Activated naive CD4-positive, alpha-beta T cell treated with anti-CD3 and anti-CD28 coated beads, Interleukin-2, amount 50 U/mL, for 24 hours (primary cell): ENCODE results near the gene WDR4.
"Not testable (repeated sequence)": the region's sequence is repeated elsewhere in the genome, so short reads cannot be mapped to it uniquely, and the experiment has no call there.

Experiments
- H3K27ac Mint-ChIP-seq: one replicate; pipeline ENCODE4 v1.8.0; 2021; ENCODE audit warnings: mild to moderate bottlenecking, mixed read lengths
- H3K27me3 Mint-ChIP-seq: one replicate; pipeline ENCODE4 v1.8.0; 2021; ENCODE audit warnings: mixed read lengths
- H3K36me3 Mint-ChIP-seq: one replicate; pipeline ENCODE4 v1.8.0; 2021; ENCODE audit warnings: mixed read lengths
- H3K4me1 Mint-ChIP-seq: one replicate; pipeline ENCODE4 v1.8.0; 2021; ENCODE audit warnings: mixed read lengths
- H3K4me3 Mint-ChIP-seq: one replicate; pipeline ENCODE4 v1.8.0; 2021; ENCODE audit warnings: mild to moderate bottlenecking, mixed read lengths
- H3K9me3 Mint-ChIP-seq: one replicate; pipeline ENCODE4 v1.8.0; 2021; ENCODE audit warnings: mixed read lengths

Gene WDR4, protein sequence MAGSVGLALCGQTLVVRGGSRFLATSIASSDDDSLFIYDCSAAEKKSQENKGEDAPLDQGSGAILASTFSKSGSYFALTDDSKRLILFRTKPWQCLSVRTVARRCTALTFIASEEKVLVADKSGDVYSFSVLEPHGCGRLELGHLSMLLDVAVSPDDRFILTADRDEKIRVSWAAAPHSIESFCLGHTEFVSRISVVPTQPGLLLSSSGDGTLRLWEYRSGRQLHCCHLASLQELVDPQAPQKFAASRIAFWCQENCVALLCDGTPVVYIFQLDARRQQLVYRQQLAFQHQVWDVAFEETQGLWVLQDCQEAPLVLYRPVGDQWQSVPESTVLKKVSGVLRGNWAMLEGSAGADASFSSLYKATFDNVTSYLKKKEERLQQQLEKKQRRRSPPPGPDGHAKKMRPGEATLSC

DNA sequence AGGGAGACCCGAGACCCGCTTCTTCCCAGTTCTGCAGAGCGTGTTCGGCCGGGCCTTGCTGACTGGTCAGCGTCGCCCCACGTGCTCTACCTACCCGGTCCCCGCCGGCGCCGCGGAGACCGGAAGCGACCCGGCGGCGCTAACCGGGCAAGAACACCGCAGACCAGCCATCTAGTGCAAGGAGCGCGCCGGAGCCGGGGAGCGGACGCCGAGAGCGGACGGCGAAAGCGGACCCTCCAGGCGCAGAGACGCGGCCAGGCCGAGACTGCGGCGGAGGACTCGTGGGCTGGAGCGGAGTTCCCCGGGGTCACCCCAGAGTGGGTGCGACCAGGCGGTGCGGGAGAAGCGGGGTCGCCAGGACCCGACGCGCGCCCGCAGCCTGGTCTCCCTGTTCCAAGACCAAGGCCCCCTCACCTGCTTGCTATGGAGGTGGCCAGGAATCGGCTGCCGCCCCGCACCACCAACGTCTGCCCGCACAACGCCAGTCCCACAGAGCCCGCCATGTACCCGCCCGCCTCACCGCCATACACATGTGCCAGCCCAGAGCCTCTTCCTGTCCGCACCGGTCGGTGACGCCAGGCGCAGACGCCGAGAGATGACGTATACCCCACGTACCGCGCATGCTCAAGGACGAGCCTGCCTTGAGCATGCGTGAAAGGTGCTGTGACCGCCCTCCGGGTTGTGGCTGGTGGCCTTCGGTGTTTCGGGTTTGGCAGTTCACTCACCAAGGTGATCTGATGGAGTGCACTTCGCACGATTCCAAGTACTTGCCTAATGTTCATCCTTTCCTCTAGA lies at the start of gene WDR4:
WDR4 (minus strand) TSS at position 547 of the 795 bp plus-strand sequence; CDS start at position 503, 44 bp downstream.
- Mint-ChIP-seq H3K36me3 (peaks cover 11% of the 10 kb centered on the region), H3K4me3 (peak within 1 kb of the TSS; percentile 98), H3K9me3 (no peaks in the 10 kb centered on the region), H3K27me3 (no peaks in the 10 kb centered on the region), H3K27ac (peak within 1 kb of the TSS; percentile 99), H3K4me1 (peaks cover 28% of the 10 kb centered on the region)

DNA sequence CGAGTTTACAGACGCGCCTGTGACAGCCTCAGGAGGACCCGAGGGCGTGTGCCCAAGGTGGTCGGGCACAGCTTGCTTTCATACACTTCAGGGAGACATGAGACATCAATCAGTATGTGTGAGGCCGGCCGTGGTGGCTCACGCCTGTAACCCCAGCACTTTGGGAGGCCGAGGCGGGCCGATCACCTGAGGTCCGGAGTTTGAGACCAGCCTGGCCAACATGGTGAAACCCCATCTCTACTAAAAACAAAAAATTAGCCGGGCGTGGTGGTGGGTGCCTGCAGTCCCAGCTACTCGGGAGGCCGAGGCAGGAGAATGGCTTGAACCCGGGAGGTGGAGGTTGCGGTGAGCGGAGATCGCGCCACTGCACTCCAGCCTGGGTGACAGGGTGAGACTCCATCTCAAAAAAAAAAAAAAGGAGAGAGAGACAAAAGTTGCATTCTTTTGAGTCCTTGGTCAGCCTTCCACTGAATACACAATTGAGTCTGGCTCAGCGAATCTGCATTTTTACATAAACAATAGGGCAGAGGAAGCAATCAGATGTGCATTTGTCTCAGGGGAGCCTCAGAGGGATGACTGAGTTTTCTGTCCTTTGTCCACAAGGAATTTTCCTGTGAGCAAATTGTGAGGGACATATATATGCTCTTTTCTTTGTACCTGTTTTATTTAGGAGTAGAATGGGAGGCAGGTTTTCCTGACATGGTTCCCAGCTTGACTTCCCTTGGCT lies 48.3 kb upstream of the WDR4 start:
- H3K4me1 Mint-ChIP-seq: peaks cover 25% of the 10 kb centered on the region
- not testable (repeated sequence) for H3K4me3 Mint-ChIP-seq, H3K36me3 Mint-ChIP-seq, H3K27me3 Mint-ChIP-seq, H3K27ac Mint-ChIP-seq, H3K9me3 Mint-ChIP-seq

DNA sequence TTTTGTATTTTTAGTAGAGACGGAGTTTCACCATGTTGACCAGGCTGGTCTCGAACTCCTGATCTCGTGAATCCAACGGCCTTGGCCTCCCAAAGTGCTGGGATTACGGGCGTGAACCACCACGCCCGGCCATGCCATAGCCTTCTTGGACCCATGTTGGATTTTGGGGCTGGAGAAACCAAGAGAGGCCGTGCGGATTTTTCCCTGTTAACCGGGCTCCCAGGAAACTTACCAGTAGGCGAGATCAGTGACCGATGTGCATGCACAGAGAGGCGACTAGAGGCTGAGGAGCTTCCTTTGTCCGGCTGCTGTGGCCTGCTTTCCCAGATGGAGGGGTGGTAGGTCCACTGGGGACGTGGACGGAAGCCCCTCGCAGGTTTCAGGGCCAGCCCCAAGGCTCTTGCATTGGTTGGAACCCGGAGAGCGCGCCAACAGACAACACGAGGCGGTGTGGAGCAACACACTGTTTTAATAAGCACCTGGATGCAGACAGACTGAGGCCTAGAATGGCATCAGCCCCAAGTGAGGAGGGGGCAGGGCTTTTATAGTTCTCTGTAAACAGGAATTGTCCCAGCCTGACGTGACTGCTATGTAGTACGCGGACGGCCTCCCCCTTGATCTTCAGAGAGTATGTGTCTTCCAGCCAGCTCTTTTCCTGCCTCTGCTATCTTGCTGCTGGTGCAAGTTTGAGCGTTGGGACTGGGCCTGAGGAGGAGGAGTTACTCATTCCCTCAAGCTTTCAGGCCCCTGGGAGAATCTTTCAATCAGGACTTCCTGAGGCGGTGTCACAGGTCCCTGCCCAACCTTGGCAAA lies 46.0 kb upstream of the WDR4 start, which contains the start of gene ERVH48-1:
ERVH48-1 (minus strand) TSS at position 517 of the 813 bp plus-strand sequence. CDS start 6,624 bp downstream, outside the sequence.
- Mint-ChIP-seq H3K36me3 (no peaks in the 10 kb centered on the region), H3K27me3 (no peaks in the 10 kb centered on the region), H3K4me1 (peaks cover 25% of the 10 kb centered on the region), H3K27ac (peak within 1 kb of the TSS; percentile 35), H3K9me3 (no peaks in the 10 kb centered on the region), H3K4me3 (no peak within 1 kb of the TSS)

DNA sequence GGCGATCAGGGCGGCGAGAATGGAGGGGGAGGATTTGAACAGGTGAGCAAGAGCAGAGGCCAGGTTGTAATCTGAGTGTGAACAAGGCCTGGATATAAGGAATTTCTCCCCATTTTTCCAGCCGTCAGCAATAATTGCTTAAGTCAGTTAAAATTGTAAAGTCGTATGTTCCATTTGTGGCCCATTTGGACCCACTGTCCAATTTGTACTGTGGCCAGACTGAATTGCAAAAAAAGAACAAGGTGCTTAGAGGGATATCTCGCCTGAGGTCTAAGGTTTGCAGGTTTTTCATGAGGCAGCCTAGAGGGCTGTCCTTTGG lies 45.1 kb upstream of the WDR4 start:
- peak overlapping the region; percentile 88 for H3K27ac Mint-ChIP-seq
- H3K27me3 Mint-ChIP-seq: no peaks in the 10 kb centered on the region
- H3K4me1 Mint-ChIP-seq: peaks cover 25% of the 10 kb centered on the region
- H3K4me3 Mint-ChIP-seq: peak overlapping the region; percentile 51
- H3K36me3 Mint-ChIP-seq: no peaks in the 10 kb centered on the region
- no peaks in the 10 kb centered on the region for H3K9me3 Mint-ChIP-seq

DNA sequence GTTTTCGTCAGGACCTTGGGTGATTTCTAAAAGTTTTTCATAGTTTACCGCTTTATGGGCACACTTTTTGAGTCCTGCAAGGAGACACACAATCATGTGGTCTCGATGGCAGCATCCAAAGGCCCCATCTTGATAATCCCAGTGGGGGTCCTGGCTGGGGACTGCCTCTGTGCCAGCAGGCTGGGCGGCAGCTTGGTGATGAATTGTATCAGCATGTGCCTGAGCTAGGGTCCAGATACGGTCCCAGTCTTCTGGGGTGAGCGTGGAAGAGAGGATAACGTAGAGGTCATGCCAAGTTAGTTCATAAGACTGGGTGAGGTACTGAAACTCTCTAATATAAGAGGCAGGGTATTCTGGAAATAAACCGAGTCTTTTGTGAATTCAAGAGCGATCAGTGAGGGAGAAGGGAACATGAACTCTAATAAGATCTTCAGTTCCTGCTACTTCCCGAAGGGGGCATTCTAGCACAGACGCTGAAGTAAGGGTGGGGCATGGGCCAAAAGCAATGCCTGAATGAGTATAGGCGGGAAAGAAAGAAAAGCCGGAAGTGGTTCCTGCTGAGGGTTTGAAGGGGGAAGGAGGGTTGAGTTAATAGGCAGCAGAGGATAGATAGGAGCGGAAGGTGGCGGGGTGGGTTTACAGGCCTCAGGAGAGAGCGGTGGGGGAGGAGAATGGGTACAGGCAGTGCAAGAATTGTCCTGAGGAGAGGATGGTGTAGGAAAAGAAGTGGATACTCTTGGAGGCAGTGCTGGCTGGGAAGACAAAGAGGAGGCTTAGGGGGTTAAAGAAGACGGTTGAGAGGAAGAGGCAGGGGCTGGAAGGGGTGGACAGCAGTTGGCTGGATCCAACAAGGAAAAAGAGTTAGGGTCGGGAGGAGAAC lies 44.5 kb upstream of the WDR4 start:
- Mint-ChIP-seq H3K36me3 (no peaks in the 10 kb centered on the region), H3K4me1 (peaks cover 25% of the 10 kb centered on the region), H3K9me3 (no peaks in the 10 kb centered on the region), H3K4me3 (peak overlapping the region; percentile 51), H3K27ac (peak overlapping the region; percentile 88), H3K27me3 (no peaks in the 10 kb centered on the region)

DNA sequence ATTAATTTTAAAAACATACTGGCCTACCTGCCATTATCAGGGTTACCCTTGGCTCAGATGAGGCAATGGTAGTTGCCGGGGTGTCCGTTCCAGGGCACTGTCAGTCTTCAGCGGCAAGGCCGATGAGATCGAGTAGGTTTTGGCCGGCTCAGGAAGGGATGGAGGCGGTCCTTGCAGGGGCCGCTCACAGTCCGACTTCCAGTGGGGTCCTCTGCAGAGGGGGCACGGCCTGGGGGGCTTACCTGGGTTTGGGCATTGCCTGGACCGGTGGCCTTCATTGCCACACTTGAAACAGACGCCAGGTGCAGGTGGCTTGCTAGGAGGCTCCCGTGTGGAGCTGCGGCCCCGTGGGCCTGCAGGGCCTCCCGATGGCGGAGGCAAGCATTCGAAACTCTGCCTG lies 43.6 kb upstream of the WDR4 start:
- H3K27me3 Mint-ChIP-seq: no peaks in the 10 kb centered on the region
- peaks cover 25% of the 10 kb centered on the region for H3K4me1 Mint-ChIP-seq
- no peak overlapping the region for H3K4me3 Mint-ChIP-seq
- H3K36me3 Mint-ChIP-seq: no peaks in the 10 kb centered on the region
- H3K27ac Mint-ChIP-seq: no peak overlapping the region
- no peaks in the 10 kb centered on the region for H3K9me3 Mint-ChIP-seq

DNA sequence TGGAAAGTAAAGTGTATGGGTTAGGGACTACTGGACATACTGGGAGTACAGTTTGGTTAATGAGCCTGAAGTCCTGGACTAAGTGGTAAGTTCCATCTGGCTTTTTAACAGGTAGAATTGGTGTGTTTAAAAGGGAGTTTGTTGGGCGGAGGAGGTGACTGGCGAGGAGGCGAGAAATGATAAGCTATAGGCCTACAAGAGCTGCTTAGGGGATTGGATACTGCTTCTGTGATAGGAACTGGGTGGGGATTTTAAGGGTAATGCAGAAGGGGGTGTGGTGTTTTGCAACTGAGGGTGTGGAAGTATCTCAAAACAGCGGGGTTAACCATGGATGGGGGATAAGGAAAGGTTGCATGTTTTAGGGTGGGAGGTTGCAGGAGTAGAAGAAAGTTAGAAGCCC lies 42.6 kb upstream of the WDR4 start:
- Mint-ChIP-seq H3K36me3 (no peaks in the 10 kb centered on the region), H3K27me3 (no peaks in the 10 kb centered on the region)

DNA sequence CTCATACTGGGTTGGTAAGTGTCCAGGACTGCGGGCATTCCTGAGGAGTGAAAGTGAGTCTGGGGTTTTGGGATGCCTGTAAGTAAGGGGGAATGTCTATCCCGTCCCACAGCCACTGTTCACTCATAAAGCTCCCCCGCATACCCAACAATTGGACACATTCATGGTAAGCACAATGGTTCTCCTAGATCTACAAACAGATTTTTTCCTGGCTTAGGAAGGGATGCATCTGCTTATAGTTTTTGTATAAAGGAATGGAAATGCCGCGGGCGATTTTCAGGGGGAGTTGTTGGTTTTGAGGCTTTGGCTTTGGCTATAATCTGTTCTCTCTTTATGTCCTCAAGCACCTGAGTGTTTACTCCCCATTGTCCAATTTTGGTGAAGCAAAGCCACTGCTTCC lies 39.0 kb upstream of the WDR4 start:
- Mint-ChIP-seq H3K27ac (no peak overlapping the region), H3K4me1 (peaks cover 2% of the 10 kb centered on the region), H3K9me3 (no peaks in the 10 kb centered on the region), H3K27me3 (no peaks in the 10 kb centered on the region), H3K36me3 (no peaks in the 10 kb centered on the region), H3K4me3 (no peak overlapping the region)

More for the DNA sequence above, 42.6 kb upstream of the WDR4 start:
- Mint-ChIP-seq H3K4me1 (peaks cover 25% of the 10 kb centered on the region), H3K4me3 (no peak overlapping the region), H3K27ac (no peak overlapping the region), H3K9me3 (no peaks in the 10 kb centered on the region)

DNA sequence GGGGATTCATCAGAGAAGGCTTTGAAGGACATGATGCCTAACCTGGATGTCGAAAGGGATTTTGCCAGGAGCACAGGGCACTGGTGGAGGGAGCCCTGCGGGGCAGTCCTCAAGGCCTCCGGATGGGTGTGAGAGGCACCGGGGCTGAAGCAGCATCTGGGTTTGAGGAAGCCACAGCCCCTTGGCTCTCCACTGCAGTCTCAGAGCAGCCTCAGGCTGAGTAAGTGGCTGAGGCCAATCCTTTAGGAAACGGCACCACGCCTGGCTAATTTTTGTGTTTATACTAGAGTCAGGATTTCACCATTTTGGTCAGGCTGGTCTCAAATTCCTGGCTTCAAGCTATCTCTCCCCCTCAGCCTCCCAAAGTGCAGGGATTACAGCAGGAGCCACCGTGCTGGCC lies 34.1 kb upstream of the WDR4 start:
- Mint-ChIP-seq H3K27me3 (no peaks in the 10 kb centered on the region), H3K36me3 (peaks cover 4% of the 10 kb centered on the region), H3K27ac (no peak overlapping the region), H3K4me3 (no peak overlapping the region), H3K4me1 (no peaks in the 10 kb centered on the region), H3K9me3 (no peaks in the 10 kb centered on the region)

DNA sequence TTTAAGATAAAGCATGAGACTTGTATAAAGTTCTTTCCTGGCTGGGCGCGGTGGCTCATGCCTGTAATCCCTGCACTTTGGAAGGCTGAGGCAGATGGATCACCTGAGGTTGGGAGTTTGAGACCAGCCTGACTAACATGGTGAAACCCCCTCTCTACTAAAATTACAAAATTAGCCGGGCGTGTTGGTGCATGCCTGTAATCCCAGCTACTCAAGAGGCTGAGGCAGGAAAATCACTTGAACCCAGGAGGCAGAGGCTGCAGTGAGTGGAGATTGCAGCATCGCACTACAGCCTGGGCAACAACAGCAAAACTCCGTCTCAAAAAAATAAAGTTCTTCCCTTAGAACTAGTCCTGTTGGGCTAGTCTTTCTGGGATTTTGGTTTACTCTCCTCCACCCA lies 32.6 kb upstream of the WDR4 start:
- not testable (repeated sequence) for H3K9me3 Mint-ChIP-seq, H3K27ac Mint-ChIP-seq, H3K36me3 Mint-ChIP-seq, H3K27me3 Mint-ChIP-seq, H3K4me1 Mint-ChIP-seq, H3K4me3 Mint-ChIP-seq

DNA sequence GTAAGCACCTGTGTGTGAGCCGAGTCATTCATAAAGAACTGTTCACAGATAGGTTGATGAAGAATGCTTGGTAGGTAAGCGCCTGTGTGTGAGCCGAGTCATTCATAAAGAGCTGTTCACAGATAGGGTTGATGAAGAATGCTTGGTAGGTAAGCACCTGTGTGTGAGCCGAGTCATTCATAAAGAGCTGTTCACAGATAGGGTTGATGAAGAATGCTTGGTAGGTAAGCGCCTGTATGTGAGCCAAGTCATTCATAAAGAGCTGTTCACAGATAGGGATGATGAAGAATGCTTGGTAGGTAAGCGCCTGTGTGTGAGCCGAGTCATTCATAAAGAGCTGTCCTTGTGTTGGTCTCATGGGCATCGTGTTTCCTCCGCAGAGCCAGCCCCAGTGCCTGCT lies 29.1 kb upstream of the WDR4 start:
- H3K9me3 Mint-ChIP-seq, H3K27me3 Mint-ChIP-seq, H3K4me3 Mint-ChIP-seq, H3K4me1 Mint-ChIP-seq, H3K27ac Mint-ChIP-seq: not testable (repeated sequence)
- peaks cover 11% of the 10 kb centered on the region for H3K36me3 Mint-ChIP-seq

DNA sequence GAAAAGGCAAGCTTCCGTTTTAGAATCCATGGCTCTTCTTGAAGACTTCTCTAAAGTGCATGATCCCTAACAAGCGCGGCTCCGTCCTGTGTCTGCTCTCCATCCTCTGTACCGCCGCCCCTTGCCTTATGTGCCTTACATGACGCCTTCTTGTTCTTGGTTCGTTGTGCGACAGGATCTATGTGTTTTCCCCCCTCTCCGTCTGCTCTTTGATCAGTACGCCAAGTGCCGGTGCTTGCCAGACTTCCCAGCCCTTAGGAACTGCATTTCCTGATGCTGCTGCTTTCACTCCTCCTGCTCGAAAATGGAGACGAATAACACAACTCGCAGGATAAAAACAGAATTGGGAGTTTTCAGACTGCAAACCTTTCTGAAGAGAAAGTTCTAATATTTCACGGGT lies 26.9 kb upstream of the WDR4 start:
- H3K9me3 Mint-ChIP-seq: no peaks in the 10 kb centered on the region
- H3K4me3 Mint-ChIP-seq: no peak overlapping the region
- H3K27me3 Mint-ChIP-seq: no peaks in the 10 kb centered on the region
- no peak overlapping the region for H3K27ac Mint-ChIP-seq
- H3K4me1 Mint-ChIP-seq: no peaks in the 10 kb centered on the region
- H3K36me3 Mint-ChIP-seq: peaks cover 11% of the 10 kb centered on the region

DNA sequence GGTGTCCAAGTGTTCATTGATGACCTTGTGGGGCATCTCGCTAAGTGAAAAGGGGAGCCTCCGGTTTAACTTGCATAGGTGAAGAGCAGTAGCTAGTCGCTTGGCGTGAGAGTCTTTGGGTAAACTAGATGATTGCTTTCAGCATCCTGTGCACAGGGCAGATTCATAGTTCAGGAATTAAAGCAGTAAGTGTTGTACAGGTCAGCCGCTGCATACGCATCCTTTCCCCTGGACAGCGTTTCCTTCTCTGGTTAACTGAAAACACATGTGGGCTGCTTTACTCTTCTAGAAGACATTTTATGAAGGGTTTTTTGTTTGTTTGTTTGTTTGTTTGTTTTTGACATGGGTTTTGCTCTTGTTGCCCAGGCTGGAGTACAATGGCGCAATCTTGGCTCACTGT lies 25.9 kb upstream of the WDR4 start:
- Mint-ChIP-seq H3K4me3 (no peak overlapping the region), H3K9me3 (no peaks in the 10 kb centered on the region), H3K27me3 (no peaks in the 10 kb centered on the region), H3K27ac (no peak overlapping the region), H3K36me3 (peaks cover 10% of the 10 kb centered on the region), H3K4me1 (no peaks in the 10 kb centered on the region)

DNA sequence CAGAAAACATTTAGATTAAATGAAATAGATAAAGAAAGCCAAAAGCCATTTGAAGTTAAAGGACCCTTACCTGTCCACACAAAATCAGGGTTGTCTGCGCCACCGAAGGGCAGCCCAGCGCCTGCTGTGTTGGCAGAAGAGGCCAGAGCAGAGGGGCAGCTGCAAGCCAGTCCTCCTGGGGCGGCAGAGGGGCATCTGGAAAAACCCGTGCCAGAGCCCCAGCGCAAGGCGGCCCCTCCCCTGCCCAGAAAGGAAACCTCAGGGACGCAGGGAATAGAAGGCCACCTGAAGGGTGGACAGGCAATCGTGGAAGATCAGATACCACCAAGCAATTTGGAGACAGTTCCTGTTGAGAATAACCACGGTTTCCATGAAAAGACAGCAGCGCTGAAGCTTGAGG lies 24.5 kb upstream of the WDR4 start:
- H3K9me3 Mint-ChIP-seq: no peaks in the 10 kb centered on the region
- H3K4me3 Mint-ChIP-seq: no peak overlapping the region
- H3K27me3 Mint-ChIP-seq: no peaks in the 10 kb centered on the region
- no peak overlapping the region for H3K27ac Mint-ChIP-seq
- peaks cover 2% of the 10 kb centered on the region for H3K4me1 Mint-ChIP-seq
- peaks cover 9% of the 10 kb centered on the region for H3K36me3 Mint-ChIP-seq
